AG09309 (cell line): ENCODE results near the gene PVALEF.
"Not testable (repeated sequence)": the region's sequence is repeated elsewhere in the genome, so short reads cannot be mapped to it uniquely, and the experiment has no call there.

Experiments used
- DNase-seq: peaks from one replicate; pipeline ENCODE4 v3.0.0-alpha.2; 2010; ENCODE audit warnings: low read depth
- H3K4me3 ChIP-seq: 2 replicates; pipeline ENCODE4 v1.5.1; 2011; ENCODE audit warnings: mild to moderate bottlenecking, low read depth, low read length, moderate library complexity; ENCODE audit not compliant: control insufficient read depth
- CTCF ChIP-seq: IDR thresholded peaks from 2 replicates; pipeline ENCODE4 v1.5.1; 2011; ENCODE audit warnings: mild to moderate bottlenecking, low read depth, low read length, inconsistent platforms; ENCODE audit not compliant: insufficient read depth, control insufficient read depth; ENCODE audit errors: missing control alignments

PVALEF gene

GRCh38 chr17:81151278-81151677 lies 14.0 kb upstream of the PVALEF start:
- no peak for DNase-seq

GRCh38 chr17:81152288-81152828 lies 12.9 kb upstream of the PVALEF start:
- no peak for DNase-seq
- TF ChIP-seq CTCF: no peak
- no peak overlapping the region for H3K4me3 ChIP-seq

More at GRCh38 chr17:81151278-81151677, 14.0 kb upstream of the PVALEF start:
- TF ChIP-seq CTCF: no peak
- H3K4me3 ChIP-seq: no peak overlapping the region

- TF ChIP-seq CTCF: no peak
- no peak for DNase-seq
- H3K4me3 ChIP-seq: no peak overlapping the region
Measured at GRCh38 chr17:81153340-81153803, 11.9 kb upstream of the PVALEF start.

GRCh38 chr17:81154016-81154415 lies 11.3 kb upstream of the PVALEF start:
- not testable (repeated sequence) for H3K4me3 ChIP-seq, DNase-seq

- TF ChIP-seq CTCF: no peak
- no peak overlapping the region for H3K4me3 ChIP-seq
- DNase-seq: no peak
Measured at GRCh38 chr17:81154961-81155360, 10.3 kb upstream of the PVALEF start.

GRCh38 chr17:81156866-81157805 lies 8.2 kb upstream of the PVALEF start:
- no peak overlapping the region for H3K4me3 ChIP-seq
- no peak for DNase-seq
- TF ChIP-seq CTCF: no peak
